HL-60/S4 treated with retinoic acid at 250 ng/mL for 4 days and 3 days (cell line): Measurements from ENCODE around the gene BTG1.

ENCODE experiments used
- in situ Hi-C: fragments of 300-500 bp; cut with MboI; formaldehyde crosslinking; loops from 2 replicates; pipeline ENCODE4 v1.7.0; 2022; ENCODE audit warnings: low sequenced_read_pairs

Gene BTG1, protein sequence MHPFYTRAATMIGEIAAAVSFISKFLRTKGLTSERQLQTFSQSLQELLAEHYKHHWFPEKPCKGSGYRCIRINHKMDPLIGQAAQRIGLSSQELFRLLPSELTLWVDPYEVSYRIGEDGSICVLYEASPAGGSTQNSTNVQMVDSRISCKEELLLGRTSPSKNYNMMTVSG

DNA sequence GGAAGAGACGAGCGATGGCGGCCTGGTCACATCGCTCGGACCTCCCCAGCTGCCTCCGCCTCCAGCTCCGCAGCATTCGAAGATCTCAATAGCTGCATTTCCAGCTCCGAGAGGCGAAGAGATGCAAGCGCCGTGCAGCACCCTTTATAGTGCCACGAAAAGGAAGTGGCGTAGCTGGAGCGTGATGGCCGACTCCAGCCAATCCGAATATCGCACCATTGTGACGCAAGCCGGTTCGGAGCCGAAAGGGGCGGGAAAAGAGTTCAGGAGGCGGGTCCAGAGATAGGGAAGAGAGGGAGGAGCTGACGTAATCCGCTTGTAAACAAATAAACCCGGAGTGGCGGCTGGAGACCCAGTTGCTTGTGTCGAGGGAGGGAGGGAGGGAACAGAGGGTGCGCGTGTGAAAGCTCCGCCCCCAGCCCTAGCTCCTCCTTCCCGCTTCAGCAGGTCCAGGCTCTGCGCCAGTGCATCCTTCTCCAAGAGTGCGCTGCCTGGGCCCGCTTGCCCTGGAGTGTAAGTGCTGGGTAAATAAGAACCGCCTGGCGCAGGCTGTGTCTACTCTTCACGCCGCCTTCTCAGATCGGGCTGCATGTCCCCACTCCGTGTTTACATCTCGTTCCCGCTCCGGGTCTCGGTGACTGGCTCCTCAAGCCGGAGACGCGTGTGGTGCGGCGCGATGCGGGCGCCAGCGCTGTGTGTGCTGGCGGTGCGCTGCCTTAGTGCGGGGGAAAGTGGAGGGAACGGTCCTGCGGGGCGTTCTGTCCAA, at the start of gene BTG1:
BTG1 (minus strand) TSS at position 116 of the 766 bp plus-strand sequence. CDS start 311 bp downstream, outside the sequence.
- in situ Hi-C loops: loop anchor here (25.0 kb wide), 2 partner anchors 334 to 416 kb away; no protein-coding TSS in a partner anchor

DNA sequence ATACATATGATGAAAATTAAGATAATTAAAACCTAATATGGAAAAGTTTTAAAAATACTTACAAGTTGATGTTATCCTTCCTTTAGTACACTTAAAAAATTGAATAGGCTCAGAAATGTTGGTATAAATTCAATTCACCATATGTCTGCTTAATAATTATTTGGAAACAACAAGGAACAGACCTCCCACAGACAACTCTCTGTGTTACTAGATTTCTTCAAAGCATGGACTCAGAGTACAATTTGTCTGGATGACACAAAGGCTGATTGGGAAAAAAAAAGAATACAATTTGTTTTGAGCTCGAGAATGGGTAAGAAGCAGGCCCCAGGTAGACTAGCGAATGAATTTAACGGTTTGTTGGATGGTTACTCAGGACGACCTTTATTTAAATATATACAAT, 48.9 kb upstream of the BTG1 start:
- in situ Hi-C loops: no loop called here

DNA sequence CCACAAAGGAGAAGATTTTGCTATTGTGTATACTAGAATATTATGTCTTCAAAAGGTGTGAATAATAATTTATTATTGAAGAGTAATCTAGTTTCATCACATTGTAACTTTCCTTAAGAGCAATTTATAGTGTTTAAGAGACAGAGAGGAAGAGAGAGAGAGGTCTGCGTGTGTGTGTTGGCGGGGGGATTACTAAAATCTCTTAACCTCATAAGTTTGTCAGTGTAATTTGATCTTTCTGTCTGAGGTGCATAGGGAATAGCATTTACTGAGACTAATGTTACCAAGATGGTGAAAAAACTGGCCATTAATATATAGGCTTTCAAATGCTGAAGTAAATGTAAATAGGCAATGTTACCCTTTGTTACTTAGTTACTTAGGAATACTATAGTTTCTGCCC, 48.2 kb upstream of the BTG1 start:
- in situ Hi-C loops: no loop called here

DNA sequence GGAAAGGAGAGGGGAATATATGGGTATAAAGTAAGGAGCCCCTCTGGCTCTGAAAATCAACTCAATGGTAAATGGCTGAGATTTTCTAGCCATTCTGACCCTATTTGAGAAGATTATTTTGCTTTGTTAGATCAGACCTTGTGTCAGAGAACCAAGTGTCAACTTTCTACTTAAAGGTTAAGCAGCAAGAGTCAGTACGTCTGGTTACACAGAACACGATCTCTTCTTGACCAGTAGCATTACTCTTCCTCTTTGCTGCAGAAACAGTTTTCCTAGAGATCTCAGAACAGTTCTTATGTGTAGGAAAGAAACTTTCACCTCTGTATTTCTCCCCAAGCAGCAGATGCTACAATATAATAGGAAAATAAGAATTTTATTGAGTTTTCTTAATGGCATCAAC, 47.4 kb upstream of the BTG1 start:
- in situ Hi-C loops: no loop called here

DNA sequence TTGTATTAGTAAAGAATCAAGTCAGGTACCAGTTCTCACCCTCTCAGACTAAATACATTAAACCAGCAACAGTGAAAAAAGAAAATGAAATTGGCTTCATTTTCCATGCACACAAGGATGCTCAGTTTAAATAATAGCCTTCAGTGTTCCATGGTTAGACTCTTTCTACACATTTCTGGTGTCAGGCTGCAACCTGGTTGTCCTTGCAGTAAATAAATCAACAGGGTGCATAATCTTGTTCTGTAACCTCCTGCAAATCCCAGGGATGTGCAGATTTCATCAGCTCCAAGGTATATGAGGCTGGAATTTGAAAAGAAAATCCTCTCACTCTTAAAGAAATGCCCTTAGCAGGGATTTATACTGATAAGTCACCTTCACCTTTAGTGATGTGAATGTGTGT, 46.7 kb upstream of the BTG1 start:
- in situ Hi-C loops: no loop called here

DNA sequence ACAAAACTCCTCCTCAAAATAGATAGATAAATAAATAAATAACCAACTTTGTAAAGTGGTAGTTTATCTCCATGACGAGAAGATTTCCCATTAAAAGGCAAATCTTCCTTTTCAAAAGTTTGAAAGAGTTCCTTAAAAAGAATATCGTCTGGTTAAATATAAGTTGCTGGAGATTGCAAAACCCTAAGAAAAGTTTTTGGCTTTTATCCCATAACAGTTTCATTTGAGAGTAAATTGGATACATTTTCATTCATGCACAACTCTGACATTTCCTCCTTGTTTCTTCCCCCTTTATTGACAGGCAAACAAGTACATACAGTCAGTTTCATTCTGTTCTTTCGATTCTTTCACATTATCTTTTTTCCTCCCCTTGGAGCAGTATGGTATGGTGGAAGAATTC, 45.4 kb upstream of the BTG1 start:
- in situ Hi-C loops: no loop called here

DNA sequence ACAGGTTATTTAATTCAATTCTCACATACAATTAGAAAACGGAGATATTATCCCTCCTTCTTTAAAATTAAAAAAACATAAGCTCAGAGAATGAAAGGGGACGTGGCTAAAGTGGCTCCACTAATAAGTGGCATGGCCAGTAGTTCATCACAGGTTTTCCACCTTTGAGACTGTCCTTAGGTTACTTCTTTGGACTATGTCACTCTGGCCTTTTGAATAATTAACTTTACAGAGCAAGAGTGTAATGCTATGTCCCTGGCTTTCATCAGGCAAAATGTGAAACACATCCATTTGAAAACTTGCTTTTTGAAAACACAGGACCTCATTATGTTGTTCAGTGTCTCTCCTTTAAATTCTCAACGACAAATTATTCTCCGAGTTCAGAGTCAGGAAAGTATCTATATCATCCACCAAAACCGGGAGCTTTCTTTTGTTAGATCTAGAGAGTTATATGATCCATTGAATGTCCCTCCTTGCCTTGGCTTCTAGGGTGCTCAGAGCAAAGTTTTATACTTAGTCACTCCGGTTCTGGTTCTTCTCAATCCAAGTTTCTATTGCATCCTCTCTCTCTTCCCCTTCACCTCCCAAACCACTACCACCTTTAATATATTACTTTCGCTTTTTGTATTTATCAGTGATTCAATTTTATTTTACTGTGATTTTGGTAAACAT, 43.0 kb upstream of the BTG1 start:
- in situ Hi-C loops: no loop called here

DNA sequence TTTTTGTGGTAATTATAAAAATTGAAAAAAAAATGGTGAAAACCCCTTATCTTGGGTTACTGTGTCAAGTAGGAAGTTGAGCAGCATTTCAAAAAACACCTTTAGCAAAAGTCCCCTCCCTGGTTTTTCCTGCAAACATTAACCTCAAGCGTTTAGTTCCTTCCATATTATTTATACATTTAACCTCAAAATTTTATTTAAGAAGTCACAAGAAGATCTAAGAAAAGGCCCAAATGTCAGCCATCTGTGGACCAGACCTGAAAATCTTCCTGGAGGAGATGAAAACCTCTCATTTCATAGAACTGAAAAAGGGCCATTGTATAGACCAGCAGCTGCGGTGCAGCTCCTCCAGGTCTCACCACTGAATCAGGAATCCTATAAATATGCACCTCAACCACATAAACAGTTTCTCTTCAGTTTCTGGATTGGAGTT, 40.4 kb upstream of the BTG1 start:
- in situ Hi-C loops: no loop called here

DNA sequence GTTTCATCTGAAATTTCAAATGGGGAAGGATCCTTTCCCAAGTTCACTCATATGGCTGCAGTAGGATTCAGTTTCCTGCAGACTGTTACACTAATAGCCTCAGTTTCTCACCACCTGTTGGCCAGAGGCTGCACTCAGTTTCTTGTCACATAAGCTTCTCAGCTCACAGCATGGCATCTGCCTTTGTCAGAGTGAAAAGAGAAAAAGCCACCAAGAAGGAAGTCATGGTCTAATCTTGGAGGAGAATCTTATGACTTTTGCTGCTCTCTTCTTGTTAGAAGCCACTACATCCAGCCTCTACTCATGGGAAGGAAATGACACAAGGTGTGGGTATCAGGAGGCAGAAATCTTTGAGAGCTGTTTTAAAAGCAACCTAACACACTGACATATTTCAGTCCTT, 39.4 kb upstream of the BTG1 start:
- in situ Hi-C loops: no loop called here

DNA sequence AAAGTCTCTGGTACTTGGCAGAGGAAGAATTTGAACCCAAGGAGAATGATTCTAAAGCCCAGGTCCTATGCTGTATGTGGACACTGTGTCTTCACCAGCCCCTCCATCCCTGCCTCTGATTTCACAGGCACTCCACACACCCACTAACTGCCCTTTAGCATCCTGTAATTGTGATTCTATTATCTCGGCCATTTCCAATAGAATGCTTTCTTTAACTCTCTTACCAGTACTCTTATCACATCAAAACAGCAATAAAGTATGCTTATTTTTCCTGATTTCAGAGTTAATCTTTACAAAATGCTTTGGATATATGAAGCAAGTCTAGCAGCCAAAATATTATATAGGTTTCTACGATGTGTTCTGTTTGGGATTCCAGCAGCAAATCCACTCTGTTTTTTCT, 37.9 kb upstream of the BTG1 start:
- in situ Hi-C loops: no loop called here

DNA sequence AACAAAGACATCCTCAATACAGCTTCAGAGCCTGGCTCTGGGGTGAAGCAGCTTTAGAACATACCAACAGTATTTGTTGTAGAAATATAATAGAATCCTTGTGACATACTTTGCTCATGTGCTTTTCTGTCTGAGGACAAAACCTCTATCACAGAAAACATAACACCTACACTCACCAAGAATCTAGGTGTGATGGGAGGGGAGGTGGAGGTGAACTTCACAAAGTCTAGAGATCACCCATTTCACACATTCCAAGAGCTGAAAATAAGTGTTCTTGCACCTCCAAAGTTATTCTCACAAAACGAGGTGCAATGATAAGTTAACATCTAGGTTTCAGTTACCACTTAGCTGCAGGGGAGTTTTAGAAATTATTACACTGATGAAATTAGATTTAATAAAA, 32.7 kb upstream of the BTG1 start:
- in situ Hi-C loops: no loop called here

DNA sequence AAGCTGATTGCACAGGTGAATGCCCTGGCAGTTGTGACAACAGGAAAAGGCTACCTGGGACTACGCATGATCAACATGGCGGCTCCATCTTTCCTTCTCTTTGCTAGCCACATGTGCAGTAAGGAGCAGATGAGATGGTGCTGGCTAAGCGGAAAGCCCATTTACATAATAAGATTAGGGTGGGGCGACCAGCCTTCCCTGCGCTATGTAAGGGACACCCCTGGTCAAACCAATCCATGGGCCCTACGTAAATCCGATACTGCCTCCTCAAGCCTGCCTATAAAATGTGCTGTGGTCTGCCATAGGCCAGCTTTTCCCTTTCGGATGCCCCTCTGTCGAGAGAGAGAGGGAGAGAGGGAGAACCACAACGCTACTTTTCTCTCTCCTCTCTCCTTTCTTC, 31.0 kb upstream of the BTG1 start:
- in situ Hi-C loops: no loop called here

DNA sequence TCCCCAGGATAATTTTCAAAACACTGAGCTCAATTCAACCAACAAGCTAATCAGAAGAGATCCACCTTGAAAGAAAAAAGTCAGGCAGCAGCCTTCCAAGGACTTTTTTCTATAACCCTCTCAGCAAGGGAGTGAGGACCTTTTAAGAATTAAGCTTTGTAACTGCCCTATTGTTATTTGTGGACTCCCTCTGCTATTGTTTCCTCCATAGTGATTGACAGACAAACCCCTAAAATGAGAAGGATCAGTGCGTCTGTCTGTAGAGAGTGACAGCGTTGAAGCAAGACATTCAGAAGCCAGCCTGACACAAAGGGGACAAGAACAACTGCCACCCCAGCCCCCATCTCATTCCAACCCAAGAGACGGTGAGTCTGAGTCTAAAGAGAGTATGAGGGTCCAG, 30.3 kb upstream of the BTG1 start:
- in situ Hi-C loops: no loop called here

DNA sequence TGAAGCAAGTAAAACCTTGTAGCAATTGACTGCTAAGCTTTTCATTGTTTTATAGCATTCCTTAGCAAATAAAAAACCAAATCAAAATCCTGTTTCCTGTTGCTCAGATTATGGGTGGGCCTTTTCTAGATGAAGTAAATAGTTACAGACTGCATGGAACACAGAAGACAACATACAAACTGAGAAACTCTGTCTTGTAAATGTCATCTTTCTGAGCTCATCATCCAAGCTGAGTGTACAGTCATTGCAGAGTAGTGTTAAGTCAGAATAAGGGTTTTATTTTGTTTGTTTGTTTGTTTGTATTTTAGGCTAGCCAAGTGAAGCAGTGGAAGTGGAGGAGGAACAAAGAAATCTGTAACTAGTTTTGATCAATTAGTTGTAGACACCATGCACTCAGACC, 24.4 kb upstream of the BTG1 start:
- in situ Hi-C loops: no loop called here

DNA sequence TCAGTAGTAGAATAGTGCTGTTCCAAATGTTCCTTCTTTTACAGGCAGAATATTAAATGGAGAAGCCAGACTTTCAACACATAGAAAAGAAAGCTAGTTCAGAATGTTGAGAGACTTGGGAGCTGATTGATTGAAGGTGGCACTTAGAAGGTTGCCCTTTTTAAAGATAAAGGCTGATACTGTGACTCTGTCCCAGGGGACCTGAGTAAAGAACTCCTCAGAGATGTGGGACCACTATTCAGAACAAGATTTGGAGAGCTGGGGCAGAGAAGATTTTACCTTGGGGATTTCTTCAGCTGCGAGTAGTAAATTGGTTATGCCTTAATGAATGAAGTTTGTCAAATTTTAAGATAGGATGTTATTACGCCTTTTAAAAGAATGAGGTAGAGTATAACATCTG, 21.4 kb upstream of the BTG1 start:
- in situ Hi-C loops: no loop called here

DNA sequence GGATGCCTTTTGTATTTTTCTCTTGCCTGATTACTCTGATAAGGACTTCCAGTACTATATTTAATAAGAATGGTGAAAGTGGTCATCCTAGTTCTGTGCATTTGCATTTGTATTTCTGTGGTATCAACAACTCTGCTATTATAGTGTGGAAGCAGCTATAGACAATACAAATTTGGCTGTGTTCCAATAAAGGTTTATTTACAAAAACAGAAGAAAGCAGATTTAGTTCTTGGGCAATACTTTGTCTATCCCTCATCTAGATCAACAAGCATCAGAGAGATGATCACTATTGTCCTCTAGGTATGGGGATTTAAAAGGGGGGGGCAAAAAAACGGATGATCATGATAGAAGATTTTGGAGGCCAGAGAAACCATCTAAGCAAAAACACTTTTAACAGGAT, 19.1 kb upstream of the BTG1 start:
- in situ Hi-C loops: no loop called here

DNA sequence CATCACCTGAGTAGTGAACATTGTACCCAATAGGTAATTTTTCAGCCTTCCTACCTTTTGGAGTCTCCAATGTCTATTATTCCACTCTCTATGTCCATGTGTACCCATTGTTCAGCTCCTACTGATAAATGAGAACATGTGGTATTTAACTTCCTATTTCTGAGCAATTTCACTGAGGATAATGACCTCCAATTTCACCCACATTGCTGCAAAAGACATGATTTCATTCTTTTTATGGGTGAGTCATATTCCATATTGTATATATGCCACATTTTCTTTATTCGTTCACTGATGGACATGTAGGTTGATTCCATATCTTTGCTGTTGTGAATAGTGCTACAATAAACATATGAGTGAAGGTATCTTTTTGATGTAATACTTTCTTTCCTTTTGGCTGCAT, 16.4 kb upstream of the BTG1 start:
- in situ Hi-C loops: no loop called here

DNA sequence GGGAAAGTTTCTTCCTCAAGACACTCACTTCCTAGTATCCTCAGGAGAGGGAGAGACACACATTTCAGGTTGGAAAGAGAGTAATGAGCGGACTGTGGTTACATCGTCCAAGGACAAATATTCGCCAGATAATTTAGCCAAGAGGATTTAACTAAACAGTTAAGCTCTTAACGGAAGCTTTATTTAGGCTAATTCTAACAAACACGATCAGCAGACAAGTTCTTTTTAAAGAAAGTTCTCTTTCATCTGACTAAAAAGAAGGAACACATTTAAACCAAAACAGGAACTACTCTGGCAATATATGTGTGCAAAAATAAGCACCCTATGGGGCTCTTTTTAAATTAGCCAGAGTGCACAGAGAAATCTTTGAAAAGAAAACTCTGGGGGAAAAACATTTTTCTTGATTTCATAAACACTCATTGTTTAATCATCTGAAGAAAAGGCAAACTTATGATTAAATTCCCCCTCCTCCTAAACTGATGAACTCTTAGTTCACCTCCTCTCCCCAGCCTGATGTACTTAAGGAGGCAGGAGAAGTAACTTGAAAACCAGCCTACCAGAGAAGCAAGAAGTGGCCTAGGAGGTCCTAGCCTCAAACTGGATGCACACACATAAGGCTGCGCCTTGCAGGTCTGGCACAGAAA, 13.3 kb upstream of the BTG1 start:
- in situ Hi-C loops: no loop called here

DNA sequence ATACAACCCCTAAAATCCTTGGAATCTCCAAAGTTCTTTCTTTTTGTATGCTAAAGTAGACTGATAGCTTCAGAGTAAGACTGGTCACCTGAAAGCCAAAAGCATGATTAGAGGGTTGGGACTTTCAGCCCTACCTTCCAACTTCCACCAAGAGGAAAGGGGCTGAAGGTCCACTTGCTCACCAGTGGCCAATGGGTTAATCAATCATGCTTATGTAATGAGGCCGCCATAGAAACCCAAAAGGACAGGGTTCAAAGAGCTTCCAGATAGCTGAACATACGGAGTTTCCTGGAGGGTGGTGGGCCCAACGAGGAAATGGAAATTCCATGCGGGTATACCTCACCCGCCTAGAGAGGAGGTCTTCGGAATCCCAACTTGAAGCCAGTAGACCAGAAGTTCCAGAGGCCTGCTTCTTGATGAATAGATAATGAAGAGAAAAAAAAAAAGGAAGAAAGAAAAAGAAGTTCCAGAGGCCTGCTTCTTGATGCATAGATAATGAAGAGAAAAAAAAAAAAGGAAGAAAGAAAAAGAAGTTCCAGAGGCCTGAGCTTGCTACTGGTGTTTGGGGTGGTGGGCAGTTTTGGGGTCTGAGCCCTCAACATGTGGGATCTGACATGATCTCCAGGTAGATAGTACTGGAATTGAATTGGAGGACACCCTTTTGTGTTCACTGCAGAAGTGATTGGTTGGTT, 11.2 kb upstream of the BTG1 start:
- in situ Hi-C loops: no loop called here

DNA sequence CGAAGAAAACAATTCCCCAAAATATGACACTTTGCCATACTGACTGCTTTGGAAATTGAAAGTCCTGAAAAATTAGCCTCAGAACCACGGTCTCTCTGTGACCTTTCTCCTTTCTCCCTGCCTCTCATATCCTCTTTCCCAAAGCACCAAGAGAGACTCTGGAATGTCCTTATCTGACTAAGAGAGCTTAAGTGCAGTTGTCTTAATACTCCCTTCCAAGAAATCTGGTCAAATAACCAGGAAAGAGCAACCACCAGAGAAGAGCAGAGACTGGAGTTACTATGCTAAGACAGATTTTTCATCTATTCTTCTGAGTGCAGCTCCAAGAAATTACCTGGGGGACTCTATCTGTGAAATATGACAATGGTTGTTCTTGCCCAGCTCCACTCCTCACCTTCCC, 10.5 kb upstream of the BTG1 start:
- in situ Hi-C loops: no loop called here

DNA sequence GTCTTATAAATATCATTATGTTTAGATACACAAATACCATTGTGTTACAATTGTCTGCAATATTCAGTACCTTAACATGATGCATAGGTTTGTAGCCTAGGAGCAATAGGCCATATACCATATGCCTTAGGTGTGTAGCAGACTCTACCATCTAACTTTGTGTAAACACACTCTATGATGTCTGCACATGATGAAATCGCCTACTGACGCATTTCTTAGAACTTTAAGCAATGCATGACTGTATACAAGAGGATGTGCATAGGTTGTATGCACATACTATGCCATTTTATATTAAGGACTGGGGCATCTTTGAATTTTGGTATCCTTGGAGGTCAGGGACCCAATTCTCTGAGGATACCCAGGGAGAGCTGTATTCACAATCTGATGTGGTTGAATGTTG, 10.1 kb upstream of the BTG1 start:
- in situ Hi-C loops: no loop called here
